HG03469 (cell line): Measurements from ENCODE around the gene IL1RAPL1.
A peak's percentile ranks its signal among the peaks of the same experiment; 100 is the strongest.

ENCODE experiments used
- ATAC-seq: cut with Tn5 transposase; IDR thresholded peaks from one replicate; pipeline ENCODE4 v1.9.1; 2021; ENCODE audit warnings: mild to moderate bottlenecking, moderate library complexity, moderate number of reproducible peaks; ENCODE audit not compliant: unreplicated experiment

IL1RAPL1 gene

DNA sequence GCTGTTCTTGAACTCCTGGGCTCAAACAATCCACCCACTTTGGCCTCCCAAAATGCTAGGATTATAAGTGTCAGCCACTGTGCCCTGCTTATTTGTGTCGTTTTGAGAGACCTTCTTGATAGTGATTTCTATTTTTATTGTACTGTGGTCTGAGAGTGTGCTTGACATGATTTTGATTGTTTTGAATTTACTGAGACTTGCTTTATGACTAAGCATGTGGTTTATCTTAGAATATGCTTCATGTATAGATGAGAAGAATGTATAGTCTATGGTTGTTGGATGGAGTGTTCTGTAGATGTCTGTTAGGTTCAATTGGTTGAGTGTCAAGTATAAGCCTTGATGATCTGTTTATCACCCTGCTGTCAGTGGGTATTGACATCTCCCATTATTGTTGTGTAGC is 789.3 kb downstream of the IL1RAPL1 start:
- peak; percentile 72 for ATAC-seq

DNA sequence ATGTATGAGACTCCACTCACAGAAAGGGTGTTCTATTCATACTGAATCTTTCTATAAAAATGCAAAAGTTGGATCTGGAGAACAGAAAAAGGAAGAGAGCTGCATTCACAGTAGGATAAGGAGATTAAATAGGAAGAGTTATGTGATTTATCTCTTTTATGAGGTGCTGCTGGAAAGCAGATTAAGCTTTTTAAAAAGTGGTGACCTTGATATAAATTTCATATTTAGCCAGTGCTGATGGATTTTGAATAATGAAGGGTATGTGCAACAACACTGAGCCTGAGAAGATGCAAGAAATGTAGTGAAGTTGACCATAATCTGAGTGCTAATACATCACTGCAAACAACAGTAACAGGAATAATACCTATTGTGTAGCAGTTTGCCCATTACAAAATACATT is 795.6 kb downstream of the IL1RAPL1 start:
- ATAC-seq = no peak

DNA sequence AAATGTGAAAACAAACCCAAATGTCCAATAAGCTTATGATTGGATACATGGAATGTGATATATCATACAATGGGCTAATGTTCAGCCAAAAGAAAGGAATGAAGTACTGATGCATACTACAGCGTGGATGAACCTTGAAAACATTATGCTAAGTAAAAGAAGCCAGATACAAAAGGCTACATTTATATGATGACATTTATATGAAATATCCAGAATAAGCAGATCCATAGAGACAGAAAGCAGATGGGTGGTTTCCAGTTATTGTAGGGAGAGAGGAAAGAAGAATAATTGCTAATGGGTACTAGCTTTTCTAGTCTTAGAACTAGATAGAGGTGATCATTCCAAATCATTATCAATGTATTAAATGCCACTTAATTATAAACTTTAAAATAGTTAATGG is 801.3 kb downstream of the IL1RAPL1 start:
- no peak for ATAC-seq

DNA sequence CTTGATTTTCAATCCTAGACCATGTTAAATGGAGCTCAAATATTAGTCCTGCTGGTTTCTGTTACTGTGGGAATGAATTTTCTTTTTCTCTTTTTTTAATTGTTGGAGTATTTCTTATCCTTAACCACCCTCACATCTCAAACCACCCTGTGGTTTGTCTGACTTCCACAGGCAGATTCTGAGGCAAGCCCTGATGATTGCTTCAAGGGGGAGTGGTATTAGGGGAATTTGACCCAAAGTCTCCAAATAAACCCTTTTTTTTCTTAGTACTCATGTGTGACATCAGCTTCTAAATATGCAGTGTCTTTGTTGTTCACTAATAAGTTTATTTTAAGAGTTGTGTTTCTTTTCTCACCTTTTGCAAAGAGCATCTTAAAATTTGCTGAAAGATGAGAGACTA is 810.3 kb downstream of the IL1RAPL1 start:
- ATAC-seq = no peak

DNA sequence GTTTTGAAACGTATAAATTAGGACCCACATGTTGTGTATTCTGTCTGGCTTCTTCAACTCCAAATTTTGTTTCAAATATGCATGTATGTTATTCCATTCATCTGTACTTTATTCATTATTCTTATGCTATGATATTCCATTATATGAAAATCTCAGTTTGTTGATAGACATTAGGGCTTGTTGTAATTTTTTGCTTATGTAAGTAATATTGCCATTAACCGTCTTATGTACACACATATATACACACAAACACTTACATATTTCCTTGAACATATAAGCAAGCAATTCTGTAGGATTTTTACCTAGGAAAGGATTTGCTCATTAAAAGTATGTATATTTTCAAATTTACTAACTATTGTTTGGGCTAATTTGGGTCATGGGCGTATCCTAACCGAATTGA is 820.1 kb downstream of the IL1RAPL1 start:
- ATAC-seq = no peak

DNA sequence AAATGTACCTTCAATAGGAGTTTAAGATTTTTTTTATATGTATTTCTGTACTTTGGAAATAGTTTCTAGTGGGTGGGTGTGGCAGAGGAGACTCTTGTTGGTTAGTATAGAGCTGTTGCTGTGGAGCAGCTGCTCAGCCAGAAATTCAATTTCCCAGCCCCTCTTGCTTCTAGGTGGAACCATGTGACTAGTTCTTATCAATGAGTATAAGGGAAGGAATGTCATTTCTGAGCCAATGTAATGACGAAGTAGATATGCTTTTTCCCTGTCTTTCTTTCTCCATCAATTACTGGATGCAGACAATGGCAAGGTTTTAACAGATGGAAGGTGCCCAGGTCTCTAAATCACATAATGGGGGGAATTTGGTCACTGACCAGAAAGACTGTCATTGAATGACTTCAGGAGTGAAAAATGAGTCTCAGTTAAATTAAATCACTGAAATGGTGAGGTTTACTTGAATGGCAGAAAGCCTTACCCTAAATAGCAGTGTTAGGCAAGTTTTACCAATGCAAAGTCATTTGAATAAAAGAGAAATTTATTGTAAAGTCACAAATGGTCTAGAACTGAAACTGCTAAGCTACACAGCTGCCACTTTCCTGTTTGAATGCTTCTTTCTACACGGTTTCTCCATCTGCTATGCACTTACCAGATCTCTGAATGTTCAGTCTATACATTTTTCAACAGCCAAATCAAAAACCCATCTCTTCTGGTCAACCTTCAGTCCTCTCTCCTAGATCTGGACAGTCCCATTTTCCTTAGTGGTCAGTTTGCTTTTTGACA is 832.7 kb downstream of the IL1RAPL1 start:
- no peak for ATAC-seq

DNA sequence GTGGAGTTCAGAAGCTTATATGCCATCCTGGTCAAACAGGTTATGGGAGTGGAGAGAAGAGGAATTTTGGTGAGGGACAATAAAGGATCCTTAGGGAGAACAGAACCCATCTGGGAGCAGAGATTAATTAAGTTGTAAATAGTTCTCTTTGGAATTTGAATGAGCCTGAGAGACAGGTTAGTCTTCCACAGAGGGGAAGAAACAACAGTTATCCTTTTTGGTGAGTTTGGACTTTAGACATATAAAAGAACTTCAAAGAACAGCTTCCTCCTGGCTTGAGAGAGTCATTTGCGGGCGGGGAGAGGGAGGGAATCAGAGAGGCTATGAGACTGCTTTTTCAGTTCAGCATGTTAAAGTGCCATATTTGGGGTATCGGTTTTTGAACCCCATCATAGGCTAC is 834.8 kb downstream of the IL1RAPL1 start:
- no peak for ATAC-seq

DNA sequence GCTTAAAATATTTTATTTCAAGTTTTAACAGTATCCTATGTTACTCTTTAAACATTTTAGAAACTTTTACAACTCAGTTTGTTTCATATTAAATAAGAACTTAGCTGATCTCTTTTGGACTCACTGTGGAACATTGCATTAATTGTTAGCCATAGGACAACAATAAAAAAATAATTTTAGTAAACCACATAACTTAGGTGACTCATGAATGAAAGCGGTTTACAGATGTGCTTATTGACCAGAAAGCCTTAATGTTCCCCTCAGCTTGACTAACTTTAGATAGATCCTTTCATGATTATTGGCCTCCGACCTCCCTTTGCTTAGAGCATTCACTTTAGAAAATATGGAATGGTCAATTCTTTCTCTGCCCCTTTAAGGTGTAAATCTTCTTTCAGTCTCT is 844.6 kb downstream of the IL1RAPL1 start:
- no peak for ATAC-seq

DNA sequence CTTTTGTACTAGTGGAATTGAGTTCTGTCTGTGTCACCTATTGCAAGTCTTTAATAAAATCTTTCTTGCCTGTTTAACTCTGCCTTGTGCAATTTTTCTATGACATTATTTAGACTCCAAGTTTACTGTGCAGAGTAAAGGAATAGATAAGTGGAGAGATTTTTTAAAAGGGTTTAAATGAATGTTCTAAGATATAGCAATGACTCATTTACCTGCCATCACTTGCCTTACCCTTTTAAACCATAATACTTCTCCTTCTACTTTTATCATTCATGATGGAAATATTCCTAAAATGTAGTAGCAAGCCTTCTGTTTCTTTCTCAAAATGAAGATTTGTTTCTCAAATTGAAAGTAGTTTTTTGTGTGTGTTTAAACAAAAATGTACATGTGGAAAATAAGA is 845.3 kb downstream of the IL1RAPL1 start:
- ATAC-seq = no peak

DNA sequence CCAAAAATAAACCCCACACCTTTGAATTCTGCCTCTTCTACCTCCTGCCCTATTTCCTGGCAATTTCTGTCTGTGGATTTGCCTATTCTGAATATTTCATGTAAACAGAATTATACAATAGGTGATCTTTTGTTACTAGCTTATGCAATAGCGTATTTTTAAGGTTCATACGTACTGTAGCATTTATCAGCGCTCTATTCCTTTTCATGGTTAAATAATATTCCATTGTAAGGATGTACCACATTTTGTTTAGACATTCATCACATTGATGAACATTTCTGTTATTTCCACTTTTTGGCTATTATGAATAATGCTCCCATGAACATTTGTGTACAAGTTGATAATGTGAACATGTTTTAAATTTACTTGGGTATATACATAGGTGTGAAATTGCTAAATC is 847.7 kb downstream of the IL1RAPL1 start:
- no peak for ATAC-seq

DNA sequence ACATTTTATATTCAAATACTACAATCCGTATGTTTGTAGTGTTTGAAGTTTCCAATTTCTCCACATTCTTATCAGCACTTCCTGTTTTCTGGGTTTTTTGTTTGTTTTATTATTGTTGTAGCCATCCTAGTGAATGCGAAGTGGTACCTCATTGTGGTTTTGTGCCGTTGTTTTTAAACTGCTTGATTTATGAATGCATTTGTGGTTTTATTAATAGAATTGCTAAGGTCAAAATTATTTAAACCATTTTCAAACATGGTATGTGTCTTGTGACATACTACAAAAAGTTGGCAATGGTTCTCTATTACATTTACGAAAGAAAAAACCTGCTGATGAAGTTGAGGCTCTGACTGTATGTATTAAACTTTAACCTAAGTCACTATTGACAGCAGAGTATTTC is 848.1 kb downstream of the IL1RAPL1 start:
- no peak for ATAC-seq

DNA sequence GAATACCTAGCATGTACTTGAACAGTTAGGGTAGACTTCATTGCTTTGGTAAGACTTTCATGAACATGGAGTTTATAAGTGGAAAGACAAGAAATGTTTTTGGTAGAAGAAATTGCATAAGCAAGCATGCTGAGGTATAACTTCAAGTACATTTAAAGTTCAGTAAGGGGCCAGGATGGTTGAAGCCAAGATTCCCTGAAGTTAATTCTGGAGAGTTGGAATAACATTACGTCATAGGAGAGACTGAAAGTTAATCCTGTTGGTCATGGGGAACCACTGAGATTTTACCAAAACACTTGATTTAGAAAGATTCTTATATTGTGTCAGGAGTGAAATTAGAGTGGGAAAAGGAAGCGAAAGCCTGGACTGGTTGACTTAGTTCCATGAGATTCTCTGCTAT is 860.6 kb downstream of the IL1RAPL1 start:
- no peak for ATAC-seq

DNA sequence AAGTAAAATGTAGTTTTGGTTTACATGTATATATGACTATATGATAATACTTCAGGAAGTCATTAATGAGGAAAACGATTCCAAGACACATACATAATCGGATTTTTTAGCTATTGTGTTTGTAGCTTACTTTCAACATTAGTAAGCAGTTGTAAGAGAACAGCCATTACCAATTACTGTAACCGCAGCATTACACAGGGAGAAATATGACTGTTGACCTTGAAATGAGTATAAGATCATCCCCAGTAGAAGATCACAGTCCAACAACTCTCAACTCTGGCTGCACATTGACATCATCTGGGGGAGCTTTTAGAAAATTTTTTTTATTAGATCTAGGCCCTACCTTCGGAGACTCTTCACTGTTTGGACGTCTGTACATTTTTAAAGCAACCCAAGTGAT is 866.1 kb downstream of the IL1RAPL1 start:
- no peak for ATAC-seq

DNA sequence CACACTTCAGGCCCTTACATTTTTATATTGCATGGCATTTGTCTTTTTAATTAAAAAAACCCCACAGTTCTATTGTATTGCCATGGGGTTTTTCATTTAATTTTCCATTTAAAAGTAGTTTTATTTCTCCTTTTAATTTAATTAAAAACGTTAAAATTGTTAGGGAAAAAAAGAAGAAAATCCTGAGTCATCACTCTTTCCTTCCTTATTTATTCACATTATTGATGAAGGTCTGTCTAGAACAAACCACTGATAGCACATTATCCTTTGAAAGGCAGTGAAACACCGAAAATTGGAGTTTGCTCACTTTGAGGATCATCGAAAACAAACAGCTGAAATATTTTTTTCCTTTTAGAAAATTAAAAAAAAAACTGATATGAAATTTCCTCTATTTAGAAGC is 868.5 kb downstream of the IL1RAPL1 start:
- ATAC-seq = no peak

DNA sequence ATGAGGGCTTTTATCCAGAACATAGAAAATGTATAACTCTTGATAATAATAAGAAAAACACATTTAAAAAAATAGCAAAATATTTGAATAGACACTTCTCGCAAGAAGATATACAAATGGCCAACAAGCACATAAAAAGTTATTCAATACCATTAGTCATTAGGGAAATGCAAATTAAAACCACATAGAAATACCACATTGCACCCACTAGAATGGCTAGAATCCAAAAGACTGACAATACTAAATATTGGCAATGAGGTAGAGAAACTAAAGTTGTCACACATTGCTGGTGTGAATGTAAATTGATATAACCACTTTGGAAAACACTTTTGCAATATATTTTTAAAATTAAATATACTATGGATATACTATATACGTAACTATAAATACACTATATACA is 873.8 kb downstream of the IL1RAPL1 start:
- ATAC-seq = no peak

DNA sequence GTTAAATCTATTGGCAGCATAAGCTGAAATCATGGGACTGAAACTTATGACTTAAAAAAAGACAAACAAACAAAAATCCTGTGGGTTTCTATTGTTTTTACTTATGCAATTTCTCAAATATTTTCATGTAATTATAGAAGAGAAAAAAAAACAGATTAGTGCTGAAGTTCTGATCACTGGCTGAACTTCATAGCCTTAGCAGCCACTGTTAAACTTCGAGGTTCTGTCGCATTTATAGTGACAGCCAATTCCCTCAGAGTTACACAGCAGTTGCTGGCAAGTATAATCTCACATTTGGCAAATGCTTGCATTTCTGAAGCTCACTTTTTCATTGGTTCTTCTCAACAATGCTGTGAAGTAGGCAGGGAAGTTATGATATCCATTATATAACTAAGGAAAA is 879.2 kb downstream of the IL1RAPL1 start:
- ATAC-seq = no peak

DNA sequence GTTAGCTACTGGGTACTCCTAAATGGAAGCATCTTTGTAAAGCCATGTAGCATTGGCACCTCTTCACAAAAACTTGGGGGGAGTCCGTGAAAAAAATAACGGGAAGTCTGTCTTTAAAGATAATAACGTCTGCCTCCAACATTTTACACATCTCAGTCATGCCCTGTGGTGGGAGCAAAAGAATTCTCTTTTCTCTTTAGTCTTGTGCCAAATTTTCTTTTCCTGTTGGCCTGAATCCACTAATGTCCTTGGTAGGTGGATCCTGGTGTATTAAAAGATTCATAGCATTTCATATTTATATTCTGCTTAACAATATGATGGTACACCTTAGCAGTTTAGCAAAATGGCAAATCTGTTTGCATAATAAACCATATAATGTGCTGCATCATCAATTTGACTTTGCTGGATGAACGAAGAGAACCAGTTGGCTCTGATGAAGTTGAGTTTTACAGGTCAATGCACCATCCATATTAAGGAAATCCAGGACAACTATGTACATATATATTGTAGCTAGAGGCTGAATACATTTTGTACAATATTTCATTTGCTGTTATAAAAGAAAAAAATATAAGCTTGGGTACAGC is 881.8 kb downstream of the IL1RAPL1 start:
- ATAC-seq = no peak

DNA sequence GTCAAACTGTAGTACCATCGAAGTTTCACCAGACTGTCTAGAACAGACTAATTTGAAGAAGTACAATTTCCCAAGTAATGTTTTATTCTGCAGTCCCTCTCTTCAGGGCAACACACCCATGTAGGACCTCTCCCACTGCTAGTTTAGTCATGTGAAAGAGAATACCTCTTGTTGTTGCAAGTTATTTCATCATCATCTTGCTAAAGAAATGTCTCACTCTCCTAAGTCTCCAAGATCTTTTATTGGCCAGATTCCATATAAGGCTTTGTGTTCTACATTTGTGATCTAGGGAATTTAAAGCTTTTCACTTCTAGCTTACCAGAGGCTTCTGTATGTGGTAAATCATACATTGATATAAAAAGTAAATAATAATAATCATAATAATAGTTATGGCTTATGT is 882.8 kb downstream of the IL1RAPL1 start:
- ATAC-seq = no peak

DNA sequence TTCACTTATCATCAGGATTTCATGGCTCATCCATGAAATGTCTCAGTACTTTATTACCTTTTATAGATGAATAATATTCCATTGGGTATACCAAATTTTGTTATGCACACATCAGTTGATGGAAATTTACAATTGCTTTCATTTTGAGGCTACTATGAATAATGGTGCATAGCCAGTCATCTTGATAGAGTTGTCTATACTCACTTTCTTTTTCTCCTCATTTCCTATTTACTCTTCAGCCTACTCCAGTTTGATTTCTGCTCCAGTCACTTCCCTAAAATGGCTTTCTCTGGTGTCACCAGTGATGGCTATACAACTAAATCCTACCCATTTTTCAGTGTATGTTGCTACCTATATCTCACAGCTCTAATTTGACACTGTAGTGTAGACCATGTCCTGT is 884.6 kb downstream of the IL1RAPL1 start:
- no peak for ATAC-seq

DNA sequence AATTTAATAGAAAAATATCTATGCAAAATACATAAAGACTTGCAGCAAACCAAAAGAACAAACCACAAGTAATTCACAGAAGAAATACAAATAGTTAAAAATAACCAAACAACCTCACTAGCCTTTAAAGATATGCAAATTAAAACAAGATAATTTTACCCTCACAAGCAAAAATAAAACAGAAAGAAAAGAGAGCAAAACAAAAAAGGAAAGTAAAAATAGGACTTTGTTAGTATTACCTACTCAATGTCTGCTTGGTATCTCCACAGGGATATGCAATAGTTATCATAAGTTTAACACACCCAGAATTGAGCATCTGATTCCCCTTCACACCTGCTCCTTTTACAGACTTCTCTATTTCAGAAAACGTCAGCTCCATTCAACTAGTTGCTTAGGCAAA is 890.6 kb downstream of the IL1RAPL1 start:
- peak; percentile 30 for ATAC-seq

DNA sequence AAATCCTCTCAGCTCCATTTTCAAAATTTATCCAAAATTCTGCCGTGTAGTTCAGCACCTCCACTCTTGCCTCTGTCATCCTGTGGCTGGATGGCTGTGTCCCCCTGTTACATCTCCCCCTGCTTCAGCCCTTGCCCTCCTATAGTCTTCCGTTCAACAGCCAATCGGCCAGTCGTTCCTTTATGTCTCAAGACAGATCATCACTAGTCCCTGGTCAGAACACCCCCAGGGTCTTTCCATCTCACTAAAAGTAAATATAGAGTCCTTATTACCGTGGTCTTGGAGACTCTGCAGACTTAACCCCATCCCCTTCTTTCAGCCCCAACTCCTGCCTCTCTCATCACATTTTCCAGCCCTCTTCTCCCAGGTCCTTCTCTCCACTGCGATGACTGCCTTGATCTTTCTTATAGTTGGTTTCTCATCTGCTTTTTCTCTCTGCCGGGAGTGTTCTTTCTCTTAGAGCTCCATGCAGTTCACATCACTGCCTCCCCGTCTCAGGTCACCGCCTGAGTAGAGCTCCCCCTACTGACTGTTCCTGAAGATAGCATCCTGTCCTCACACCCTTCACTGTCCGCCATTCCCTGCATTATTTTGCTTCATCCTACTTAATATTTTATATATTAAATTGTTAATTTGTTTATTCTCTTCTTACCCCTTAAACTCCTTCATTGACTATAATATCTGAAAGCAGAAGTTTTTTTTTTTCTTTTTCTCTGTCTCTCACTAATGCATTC is 891.3 kb downstream of the IL1RAPL1 start:
- peak; percentile 75 for ATAC-seq

DNA sequence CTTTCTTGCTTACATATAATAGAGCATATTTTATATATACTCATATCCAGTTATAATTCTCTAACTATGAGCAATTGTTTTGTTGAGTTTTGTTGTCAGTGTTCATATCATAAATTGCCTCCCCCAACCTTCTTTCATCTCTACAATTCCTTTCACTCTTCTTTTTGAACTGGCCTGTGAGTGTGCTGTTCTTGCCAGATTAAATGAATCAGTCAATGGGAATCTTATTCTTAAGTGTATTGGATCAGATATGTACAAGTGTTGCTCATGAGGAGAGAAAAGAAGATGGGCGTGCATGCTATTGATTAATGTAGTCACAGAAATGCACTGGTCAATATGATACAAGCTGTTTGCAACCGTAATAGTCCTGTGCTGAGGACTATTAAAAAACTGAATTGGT is 900.0 kb downstream of the IL1RAPL1 start:
- ATAC-seq = no peak
